Nephron (organoid): ENCODE results near the gene RANBP2.
"Not testable (repeated sequence)": the region's sequence is repeated elsewhere in the genome, so short reads cannot be mapped to it uniquely, and the experiment has no call there.

Experiments
- H3K27ac Mint-ChIP-seq, 3 experiments: 2 replicates each; pipeline ENCODE4 v1.8.0; 2020; ENCODE audit warnings: mixed read lengths in 3 of 3, mild to moderate bottlenecking in 2 of 3, moderate library complexity in 1 of 3
- H3K27me3 Mint-ChIP-seq: 2 replicates; pipeline ENCODE4 v1.8.0; 2021; ENCODE audit warnings: low read depth, mild to moderate bottlenecking, moderate library complexity, mixed read lengths
- H3K36me3 Mint-ChIP-seq: 2 replicates; pipeline ENCODE4 v1.8.0; 2020; ENCODE audit warnings: low read depth, mixed read lengths
- H3K4me1 Mint-ChIP-seq: 2 replicates; pipeline ENCODE4 v1.8.0; 2020; ENCODE audit warnings: mixed read lengths
- H3K4me3 Mint-ChIP-seq, 3 experiments: 2 replicates each; pipeline ENCODE4 v1.8.0; 2020; ENCODE audit warnings: mild to moderate bottlenecking in 3 of 3, mixed read lengths in 3 of 3, moderate library complexity in 2 of 3
- H3K9me3 Mint-ChIP-seq: 2 replicates; pipeline ENCODE4 v1.8.0; 2020; ENCODE audit warnings: mixed read lengths
- TF ChIP-seq, protein P1 (sequence below), 3 experiments: fragments of 200-600 bp; sonication (generic); IDR thresholded peaks; one replicate each; pipeline ENCODE4 v1.5.0; 2021; ENCODE audit warnings: antibody characterized with exemption in 3 of 3; ENCODE audit not compliant: unreplicated experiment in 3 of 3

The RANBP2 gene

DNA sequence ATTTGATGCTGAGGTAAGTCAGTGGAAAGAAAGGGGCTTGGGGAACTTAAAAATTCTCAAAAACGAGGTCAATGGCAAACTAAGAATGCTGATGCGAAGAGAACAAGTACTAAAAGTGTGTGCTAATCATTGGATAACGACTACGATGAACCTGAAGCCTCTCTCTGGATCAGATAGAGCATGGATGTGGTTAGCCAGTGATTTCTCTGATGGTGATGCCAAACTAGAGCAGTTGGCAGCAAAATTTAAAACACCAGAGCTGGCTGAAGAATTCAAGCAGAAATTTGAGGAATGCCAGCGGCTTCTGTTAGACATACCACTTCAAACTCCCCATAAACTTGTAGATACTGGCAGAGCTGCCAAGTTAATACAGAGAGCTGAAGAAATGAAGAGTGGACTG, 47.4 kb downstream of the RANBP2 start:
- not testable (repeated sequence) for H3K4me3 Mint-ChIP-seq, H3K9me3 Mint-ChIP-seq, H3K4me1 Mint-ChIP-seq, H3K27me3 Mint-ChIP-seq, H3K27ac Mint-ChIP-seq
- H3K36me3 Mint-ChIP-seq = peaks cover 72% of the 10 kb centered on the region

- H3K27ac Mint-ChIP-seq, H3K4me1 Mint-ChIP-seq, H3K4me3 Mint-ChIP-seq, H3K9me3 Mint-ChIP-seq, H3K27me3 Mint-ChIP-seq: not testable (repeated sequence)
- H3K36me3 Mint-ChIP-seq = peaks cover 83% of the 10 kb centered on the region
Observed at GRCh38 chr2:108767859-108768258, 48.6 kb downstream of the RANBP2 start.

DNA sequence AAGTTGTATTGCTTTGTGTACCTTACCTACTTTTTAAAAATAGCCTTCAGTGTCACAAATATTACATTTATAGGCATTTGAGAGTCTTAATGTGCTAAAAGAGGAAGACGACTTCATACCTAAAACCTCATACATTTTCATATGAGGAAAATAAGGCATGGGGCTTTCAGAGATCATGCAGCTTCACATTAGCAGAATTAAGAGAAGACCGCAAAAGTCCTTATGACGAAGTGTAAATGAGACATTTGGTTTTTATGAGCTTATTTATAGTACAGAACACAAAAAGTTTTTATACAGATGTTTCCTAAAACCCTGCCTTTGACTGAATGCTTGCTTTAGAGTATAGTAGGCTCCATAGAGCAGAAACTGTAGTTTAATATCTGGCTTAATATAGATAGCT, 57.2 kb downstream of the RANBP2 start:
- Mint-ChIP-seq H3K36me3 (peaks cover 60% of the 10 kb centered on the region), H3K4me1 (no peaks in the 10 kb centered on the region), H3K27ac (no peak overlapping the region), H3K9me3 (no peaks in the 10 kb centered on the region), H3K4me3 (no peak overlapping the region), H3K27me3 (no peaks in the 10 kb centered on the region)
- TF ChIP-seq, protein P1, sequence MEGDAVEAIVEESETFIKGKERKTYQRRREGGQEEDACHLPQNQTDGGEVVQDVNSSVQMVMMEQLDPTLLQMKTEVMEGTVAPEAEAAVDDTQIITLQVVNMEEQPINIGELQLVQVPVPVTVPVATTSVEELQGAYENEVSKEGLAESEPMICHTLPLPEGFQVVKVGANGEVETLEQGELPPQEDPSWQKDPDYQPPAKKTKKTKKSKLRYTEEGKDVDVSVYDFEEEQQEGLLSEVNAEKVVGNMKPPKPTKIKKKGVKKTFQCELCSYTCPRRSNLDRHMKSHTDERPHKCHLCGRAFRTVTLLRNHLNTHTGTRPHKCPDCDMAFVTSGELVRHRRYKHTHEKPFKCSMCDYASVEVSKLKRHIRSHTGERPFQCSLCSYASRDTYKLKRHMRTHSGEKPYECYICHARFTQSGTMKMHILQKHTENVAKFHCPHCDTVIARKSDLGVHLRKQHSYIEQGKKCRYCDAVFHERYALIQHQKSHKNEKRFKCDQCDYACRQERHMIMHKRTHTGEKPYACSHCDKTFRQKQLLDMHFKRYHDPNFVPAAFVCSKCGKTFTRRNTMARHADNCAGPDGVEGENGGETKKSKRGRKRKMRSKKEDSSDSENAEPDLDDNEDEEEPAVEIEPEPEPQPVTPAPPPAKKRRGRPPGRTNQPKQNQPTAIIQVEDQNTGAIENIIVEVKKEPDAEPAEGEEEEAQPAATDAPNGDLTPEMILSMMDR (IDR thresholded peaks at IDR 0.05; ENCODE audit: unreplicated experiment in 3 of 3) = no peak

- H3K4me1 Mint-ChIP-seq = no peaks in the 10 kb centered on the region
- no peaks in the 10 kb centered on the region for H3K9me3 Mint-ChIP-seq
- no peak overlapping the region for H3K4me3 Mint-ChIP-seq
- H3K27ac Mint-ChIP-seq = no peak overlapping the region
- no peaks in the 10 kb centered on the region for H3K27me3 Mint-ChIP-seq
- H3K36me3 Mint-ChIP-seq = peaks cover 56% of the 10 kb centered on the region
- TF ChIP-seq, protein P1 (IDR thresholded peaks at IDR 0.05; ENCODE audit: unreplicated experiment in 3 of 3) = no peak
Observed at GRCh38 chr2:108778857-108779256, 59.6 kb downstream of the RANBP2 start.

- Mint-ChIP-seq H3K4me1 (peaks cover 11% of the 10 kb centered on the region), H3K36me3 (peaks cover 36% of the 10 kb centered on the region), H3K4me3 (peak overlapping the region; percentile 96 to 99 (median 99)), H3K27me3 (no peaks in the 10 kb centered on the region), H3K27ac (peak overlapping the region; percentile 32 to 82 (median 79)), H3K9me3 (no peaks in the 10 kb centered on the region)
- TF ChIP-seq, protein P1 (IDR thresholded peaks at IDR 0.05; ENCODE audit: unreplicated experiment in 3 of 3) = no peak
Observed at GRCh38 chr2:108786008-108786353, 66.7 kb downstream of the RANBP2 start.

DNA sequence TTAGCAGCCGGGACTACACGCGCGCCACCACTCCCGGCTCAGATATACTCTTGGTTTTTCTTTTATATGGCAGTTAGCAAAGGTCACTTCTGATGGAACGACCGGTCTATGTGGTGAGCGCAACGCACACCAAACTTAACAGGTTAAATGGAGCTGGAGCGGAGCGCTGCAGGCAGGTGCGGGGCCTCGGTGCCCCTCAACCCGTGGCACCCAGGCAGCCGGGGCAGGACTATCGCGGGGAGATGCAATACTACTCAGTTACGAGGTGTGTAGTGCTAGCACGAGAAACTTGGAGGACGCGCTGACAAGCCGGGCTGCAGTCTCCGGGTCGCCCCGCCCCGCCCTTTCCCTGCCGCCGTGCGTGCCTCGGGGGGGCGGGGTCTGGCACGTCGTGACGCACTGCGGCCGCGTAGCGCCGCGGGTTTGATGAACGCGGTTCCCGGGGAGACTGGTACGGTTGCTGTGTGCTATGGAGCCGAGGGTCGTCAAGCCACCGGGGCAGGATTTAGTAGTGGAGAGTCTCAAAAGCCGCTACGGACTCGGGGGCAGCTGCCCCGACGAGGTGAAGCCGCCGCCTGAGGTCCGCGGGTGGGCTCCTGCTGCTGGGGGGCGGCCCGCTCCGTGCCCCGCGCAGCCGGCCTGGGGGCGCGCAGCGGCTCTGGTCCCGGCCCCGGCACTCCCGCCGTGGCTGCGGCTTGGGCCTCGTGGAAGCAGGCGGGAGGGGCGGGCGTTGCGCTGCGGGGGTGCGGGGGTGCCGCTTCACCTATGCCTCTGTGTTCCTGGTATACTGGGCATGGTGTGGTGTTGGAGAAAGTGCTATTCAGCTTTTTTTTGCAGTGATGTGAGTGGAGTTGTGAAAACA, 67.3 kb downstream of the RANBP2 start, which contains the start of gene CCDC138:
Gene CCDC138 (plus strand): TSS at position 418 of the 862 bp plus-strand sequence. CDS start 52 bp downstream, at position 470.
- H3K4me3 Mint-ChIP-seq = peak within 1 kb of the TSS; percentile 96 to 99 (median 99)
- no peaks in the 10 kb centered on the region for H3K27me3 Mint-ChIP-seq
- peaks cover 39% of the 10 kb centered on the region for H3K36me3 Mint-ChIP-seq
- H3K4me1 Mint-ChIP-seq = peaks cover 11% of the 10 kb centered on the region
- no peaks in the 10 kb centered on the region for H3K9me3 Mint-ChIP-seq
- TF ChIP-seq, protein P1 (IDR thresholded peaks at IDR 0.05; ENCODE audit: unreplicated experiment in 3 of 3) = no peak
- peak within 1 kb of the TSS; percentile 32 to 82 (median 79) for H3K27ac Mint-ChIP-seq

DNA sequence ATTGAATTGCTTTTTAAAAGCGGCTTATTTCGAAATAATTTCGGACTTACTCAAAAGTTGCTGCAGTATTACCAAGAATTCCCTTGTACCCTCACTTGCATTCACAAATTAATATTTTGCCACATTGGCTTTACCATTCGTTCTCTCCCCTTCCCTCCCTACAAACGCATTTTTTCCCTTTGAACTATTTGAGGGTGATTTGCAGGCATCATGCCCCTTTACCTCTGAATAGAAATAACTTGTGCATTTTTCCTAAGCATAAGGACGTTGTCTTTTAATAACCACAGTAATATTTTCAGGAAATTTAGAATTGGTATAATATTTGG, 67.9 kb downstream of the RANBP2 start:
- Mint-ChIP-seq H3K4me1 (peaks cover 11% of the 10 kb centered on the region), H3K27ac (peak overlapping the region; percentile 24 to 79 (median 64)), H3K36me3 (peaks cover 40% of the 10 kb centered on the region), H3K9me3 (no peaks in the 10 kb centered on the region), H3K4me3 (peak overlapping the region; percentile 87 to 99 (median 89)), H3K27me3 (no peaks in the 10 kb centered on the region)
- TF ChIP-seq, protein P1 (IDR thresholded peaks at IDR 0.05; ENCODE audit: unreplicated experiment in 3 of 3) = no peak
